Peyer's patch (tissue), 4 donors: ENCODE measurements around the gene COL26A1.

ENCODE experiments used
- CTCF ChIP-seq, 6 experiments: fragments of 450-650 bp in 4 of 6; fragments of 200-600 bp in 2 of 6; sonication (generic) in 1 of 6; IDR thresholded peaks; one replicate each; pipeline ENCODE4 v1.5.1; 2017 to 2019; ENCODE audit warnings: antibody characterized with exemption in 6 of 6, mild to moderate bottlenecking in 3 of 6, moderate library complexity in 1 of 6
- POLR2A ChIP-seq, 2 donors: fragments of 450-650 bp; IDR thresholded peaks; one replicate each; pipeline ENCODE4 v1.5.1; 2017; ENCODE audit warnings: antibody characterized with exemption in 2 of 2, mild to moderate bottlenecking in 2 of 2, moderate library complexity in 2 of 2

DNA sequence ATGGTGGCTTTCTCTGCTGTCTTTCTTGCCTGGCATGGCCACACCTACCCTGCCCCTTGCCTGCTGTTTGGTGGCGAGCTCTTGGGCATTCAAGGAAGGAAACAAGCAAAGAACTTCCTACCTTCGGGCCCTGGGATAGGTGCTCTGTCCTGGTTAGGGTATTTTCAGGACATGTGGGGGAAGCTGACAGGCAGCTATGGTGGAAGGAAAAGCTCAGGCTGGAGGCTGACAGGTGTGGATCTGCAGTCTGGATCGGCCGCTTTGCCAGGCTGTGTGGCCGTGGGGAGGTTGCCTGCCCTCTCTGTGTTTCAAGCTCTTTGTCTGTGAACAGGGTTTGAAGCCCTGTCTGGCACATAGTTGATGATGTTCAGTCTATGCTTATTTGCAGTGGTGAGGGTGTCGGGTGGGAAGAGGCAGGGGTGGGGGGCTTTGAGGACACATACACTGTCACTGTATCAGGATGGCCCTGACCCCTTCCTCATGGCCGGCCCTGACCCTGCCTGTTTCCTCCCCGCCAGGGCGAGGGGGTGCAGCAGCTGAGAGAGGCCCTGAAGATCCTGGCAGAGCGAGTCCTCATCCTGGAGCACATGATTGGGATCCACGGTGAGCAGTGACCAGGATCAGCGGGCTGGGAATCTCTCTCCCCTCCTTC is 192.7 kb downstream of the COL26A1 start:
- TF ChIP-seq CTCF (IDR thresholded peaks at IDR 0.05) (no peak), POLR2A (IDR thresholded peaks at IDR 0.05) (no peak)
